ENCODE data around the gene PIP5KL1.

DNA sequence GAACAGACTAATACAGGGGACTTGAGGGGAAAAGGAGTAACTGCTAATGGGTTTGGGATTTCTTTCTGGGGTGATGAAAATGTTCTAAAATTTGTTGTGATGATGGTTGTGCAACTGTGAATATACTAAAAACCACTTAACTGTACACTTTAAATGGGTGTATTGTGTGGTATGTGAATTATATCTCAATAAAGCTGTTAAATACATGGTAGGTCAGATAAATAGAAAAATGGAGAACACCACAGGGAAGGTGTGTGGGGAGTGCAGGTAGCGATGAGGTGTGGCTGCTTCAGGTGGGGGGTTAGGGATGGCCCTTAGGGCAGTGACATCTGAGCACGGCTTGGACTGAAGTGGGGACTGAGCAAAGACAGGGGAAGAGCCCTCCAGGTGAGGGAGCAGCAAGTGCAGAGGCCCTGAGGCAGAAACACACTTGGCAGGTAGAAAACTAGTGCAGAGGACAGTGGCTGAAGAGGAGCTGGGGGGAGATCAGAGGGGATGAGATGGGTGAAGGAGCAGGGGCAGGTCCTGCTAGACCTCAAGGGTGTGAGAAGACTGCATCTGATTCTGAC is 29.3 kb upstream of the PIP5KL1 start:
- TF ChIP-seq, protein P1, sequence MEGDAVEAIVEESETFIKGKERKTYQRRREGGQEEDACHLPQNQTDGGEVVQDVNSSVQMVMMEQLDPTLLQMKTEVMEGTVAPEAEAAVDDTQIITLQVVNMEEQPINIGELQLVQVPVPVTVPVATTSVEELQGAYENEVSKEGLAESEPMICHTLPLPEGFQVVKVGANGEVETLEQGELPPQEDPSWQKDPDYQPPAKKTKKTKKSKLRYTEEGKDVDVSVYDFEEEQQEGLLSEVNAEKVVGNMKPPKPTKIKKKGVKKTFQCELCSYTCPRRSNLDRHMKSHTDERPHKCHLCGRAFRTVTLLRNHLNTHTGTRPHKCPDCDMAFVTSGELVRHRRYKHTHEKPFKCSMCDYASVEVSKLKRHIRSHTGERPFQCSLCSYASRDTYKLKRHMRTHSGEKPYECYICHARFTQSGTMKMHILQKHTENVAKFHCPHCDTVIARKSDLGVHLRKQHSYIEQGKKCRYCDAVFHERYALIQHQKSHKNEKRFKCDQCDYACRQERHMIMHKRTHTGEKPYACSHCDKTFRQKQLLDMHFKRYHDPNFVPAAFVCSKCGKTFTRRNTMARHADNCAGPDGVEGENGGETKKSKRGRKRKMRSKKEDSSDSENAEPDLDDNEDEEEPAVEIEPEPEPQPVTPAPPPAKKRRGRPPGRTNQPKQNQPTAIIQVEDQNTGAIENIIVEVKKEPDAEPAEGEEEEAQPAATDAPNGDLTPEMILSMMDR (IDR thresholded peaks at IDR 0.05; ENCODE audit: low read depth, low read length): no peak
- TF ChIP-seq, protein P2, sequence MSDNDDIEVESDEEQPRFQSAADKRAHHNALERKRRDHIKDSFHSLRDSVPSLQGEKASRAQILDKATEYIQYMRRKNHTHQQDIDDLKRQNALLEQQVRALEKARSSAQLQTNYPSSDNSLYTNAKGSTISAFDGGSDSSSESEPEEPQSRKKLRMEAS (IDR thresholded peaks at IDR 0.05; ENCODE audit: low read depth, low read length): no peak
- TF ChIP-seq POLR2A (IDR thresholded peaks at IDR 0.05; ENCODE audit: extremely low read depth, insufficient read length): no peak

Data from NB4 (cell line).